Brain microvascular endothelial cell (primary cell): ENCODE results near the gene ANKS6.

Source experiments
- DNase-seq: peaks from one replicate; pipeline ENCODE4 v3.0.0-alpha.2; 2020
- H3K27ac ChIP-seq: fragments of 250-450 bp; sonication (Bioruptor Pico); 2 replicates; pipeline ENCODE4 v1.5.1; 2020; ENCODE audit warnings: mild to moderate bottlenecking, moderate library complexity
- H3K27me3 ChIP-seq: fragments of 250-450 bp; sonication (Bioruptor Pico); replicated peaks from 2 replicates; pipeline ENCODE4 v1.5.1; 2020; ENCODE audit warnings: mild to moderate bottlenecking
- H3K36me3 ChIP-seq: fragments of 250-450 bp; sonication (Bioruptor Pico); replicated peaks from 2 replicates; pipeline ENCODE4 v1.5.1; 2020; ENCODE audit warnings: mild to moderate bottlenecking
- H3K4me3 ChIP-seq: 2 replicates; pipeline ENCODE4 v1.5.1; 2011; ENCODE audit warnings: low read depth, mild to moderate bottlenecking, control low read depth, low read length, moderate library complexity
- in situ Hi-C: cut with HindIII; loops from 2 replicates; pipeline ENCODE4 v1.10.0; 2017; ENCODE audit warnings: low sequenced_read_pairs, low pct_ligation_motif_present
- TF ChIP-seq, protein P1 (sequence below): IDR thresholded peaks from 2 replicates; pipeline ENCODE4 v1.5.1; 2011; ENCODE audit warnings: low read depth, mild to moderate bottlenecking, moderate library complexity, low read length, control low read depth, inconsistent platforms; ENCODE audit errors: missing control alignments

Gene ANKS6

GRCh38 chr9:98701576-98701975 is 94.8 kb downstream of the ANKS6 start:
- Histone ChIP-seq H3K27me3 (peaks cover 9% of the 10 kb centered on the region), H3K27ac (no peak overlapping the region), H3K36me3 (no peaks in the 10 kb centered on the region), H3K4me3 (no peak overlapping the region)
- no peak for DNase-seq
- TF ChIP-seq, protein P1, sequence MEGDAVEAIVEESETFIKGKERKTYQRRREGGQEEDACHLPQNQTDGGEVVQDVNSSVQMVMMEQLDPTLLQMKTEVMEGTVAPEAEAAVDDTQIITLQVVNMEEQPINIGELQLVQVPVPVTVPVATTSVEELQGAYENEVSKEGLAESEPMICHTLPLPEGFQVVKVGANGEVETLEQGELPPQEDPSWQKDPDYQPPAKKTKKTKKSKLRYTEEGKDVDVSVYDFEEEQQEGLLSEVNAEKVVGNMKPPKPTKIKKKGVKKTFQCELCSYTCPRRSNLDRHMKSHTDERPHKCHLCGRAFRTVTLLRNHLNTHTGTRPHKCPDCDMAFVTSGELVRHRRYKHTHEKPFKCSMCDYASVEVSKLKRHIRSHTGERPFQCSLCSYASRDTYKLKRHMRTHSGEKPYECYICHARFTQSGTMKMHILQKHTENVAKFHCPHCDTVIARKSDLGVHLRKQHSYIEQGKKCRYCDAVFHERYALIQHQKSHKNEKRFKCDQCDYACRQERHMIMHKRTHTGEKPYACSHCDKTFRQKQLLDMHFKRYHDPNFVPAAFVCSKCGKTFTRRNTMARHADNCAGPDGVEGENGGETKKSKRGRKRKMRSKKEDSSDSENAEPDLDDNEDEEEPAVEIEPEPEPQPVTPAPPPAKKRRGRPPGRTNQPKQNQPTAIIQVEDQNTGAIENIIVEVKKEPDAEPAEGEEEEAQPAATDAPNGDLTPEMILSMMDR: no peak
- in situ Hi-C loops: no loop called here

DNA sequence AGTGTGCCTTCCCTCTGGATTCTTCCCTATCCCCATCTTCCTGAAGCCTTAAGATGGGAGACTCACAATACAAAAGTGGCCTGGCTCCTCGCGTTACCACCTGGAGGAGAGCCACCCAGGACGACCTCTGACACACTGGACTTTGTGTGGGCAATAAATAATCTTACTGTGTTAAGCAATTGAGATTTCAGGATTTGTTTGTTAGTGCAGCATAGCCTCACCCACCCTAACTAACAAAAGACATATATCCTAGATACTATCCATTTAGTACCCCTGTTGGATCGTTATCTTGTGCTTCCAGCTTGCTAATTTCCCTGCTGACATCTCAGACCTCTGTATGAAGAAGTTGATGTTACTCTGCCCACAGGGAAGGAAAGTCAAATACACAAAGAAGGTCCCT is 95.6 kb downstream of the ANKS6 start:
- TF ChIP-seq, protein P1: no peak
- H3K4me3 ChIP-seq: no peak overlapping the region
- H3K27ac ChIP-seq: no peak overlapping the region
- peaks cover 6% of the 10 kb centered on the region for H3K27me3 ChIP-seq
- no peaks in the 10 kb centered on the region for H3K36me3 ChIP-seq
- DNase-seq: no peak
- in situ Hi-C loops: no loop called here

DNA sequence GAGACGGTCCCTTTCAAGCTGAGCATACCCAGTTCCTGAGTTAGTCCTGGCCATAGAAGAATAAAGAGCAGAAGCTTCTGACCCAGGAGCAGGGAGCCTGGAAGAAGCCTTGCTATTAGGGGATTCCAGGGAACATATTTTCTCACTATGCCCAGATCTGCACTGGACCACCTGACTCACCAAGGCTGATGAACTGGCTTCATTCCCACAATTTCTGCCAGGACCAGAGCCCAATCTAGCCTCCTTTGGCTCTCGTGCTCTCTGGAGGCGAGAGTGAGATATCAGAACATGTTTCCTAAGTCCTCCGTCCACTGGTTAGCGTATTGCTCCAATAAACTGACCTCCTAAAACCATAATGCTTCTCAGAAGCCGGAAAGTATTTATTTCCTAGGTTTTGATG is 97.5 kb downstream of the ANKS6 start:
- Histone ChIP-seq H3K27me3 (peaks cover 4% of the 10 kb centered on the region), H3K27ac (no peak overlapping the region), H3K4me3 (no peak overlapping the region), H3K36me3 (no peaks in the 10 kb centered on the region)
- DNase-seq: no peak
- in situ Hi-C loops: no loop called here
- TF ChIP-seq, protein P1: no peak

DNA sequence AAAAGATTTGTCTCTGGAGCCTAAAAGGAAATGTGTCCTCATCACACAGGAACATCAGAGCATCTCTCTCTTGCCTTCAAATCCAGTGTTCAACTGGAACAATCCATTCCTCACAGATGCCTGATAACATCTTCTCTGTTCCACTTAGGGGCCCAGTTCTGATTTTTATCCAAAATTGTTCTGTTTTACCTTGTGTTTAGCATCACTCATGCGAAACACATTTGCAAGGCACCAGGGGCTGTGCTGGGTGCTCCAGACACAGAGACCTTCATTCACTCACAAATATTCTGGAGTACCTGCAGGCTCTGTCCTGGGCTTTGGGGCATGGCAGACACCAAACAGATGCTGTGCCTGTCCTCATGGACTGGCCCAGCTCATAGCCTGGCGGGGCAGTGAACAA is 101.4 kb downstream of the ANKS6 start:
- no peaks in the 10 kb centered on the region for H3K27me3 ChIP-seq
- no peaks in the 10 kb centered on the region for H3K36me3 ChIP-seq
- no peak for DNase-seq
- in situ Hi-C loops: no loop called here
- H3K4me3 ChIP-seq: no peak overlapping the region
- H3K27ac ChIP-seq: no peak overlapping the region
- TF ChIP-seq, protein P1: no peak

GRCh38 chr9:98692392-98692791 is 104.0 kb downstream of the ANKS6 start:
- Histone ChIP-seq H3K27me3 (no peaks in the 10 kb centered on the region), H3K27ac (no peak overlapping the region), H3K4me3 (no peak overlapping the region), H3K36me3 (no peaks in the 10 kb centered on the region)
- no peak for DNase-seq
- TF ChIP-seq, protein P1: no peak
- in situ Hi-C loops: no loop called here

DNA sequence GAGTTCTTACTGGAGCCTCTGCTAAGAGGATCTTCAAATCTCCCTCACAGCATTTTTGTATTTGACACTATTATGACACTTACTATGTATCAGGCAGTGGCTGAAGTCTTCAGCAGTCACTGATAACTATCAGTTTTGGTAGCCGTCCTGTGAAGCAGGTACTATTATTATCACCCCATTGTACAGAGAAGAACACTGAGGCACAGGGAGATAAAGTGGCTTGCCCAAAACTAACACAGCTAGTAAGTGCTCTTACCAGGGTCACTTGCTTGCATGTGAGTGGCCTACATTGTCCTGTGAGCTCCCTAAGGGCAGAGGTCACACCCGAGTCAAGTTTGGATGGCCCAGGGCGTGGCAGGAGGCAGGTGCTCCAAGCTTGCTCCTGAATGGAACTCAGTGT is 104.5 kb downstream of the ANKS6 start:
- Histone ChIP-seq H3K4me3 (no peak overlapping the region), H3K27ac (no peak overlapping the region), H3K27me3 (no peaks in the 10 kb centered on the region), H3K36me3 (no peaks in the 10 kb centered on the region)
- DNase-seq: no peak
- TF ChIP-seq, protein P1: no peak
- in situ Hi-C loops: no loop called here
